Keratinocyte (primary cell): ENCODE results near the gene GTF2I. TPM values are rescaled to one million over a fixed set of nuclear protein-coding genes. Genes with fewer than 3 reads are reported as not detected.

ENCODE experiments used
- DNase-seq: peaks from one replicate; pipeline ENCODE4 v3.0.0-alpha.2; 2011; ENCODE audit warnings: low read depth, missing footprints, low spot score
- FAIRE-seq: peaks from 2 replicates; lab custom pipeline; 2011; peaks lifted over from hg19 to GRCh38; lab: Jason Lieb, UNC
- H2AFZ ChIP-seq: 2 replicates; pipeline ENCODE4 v1.6.0; 2012; ENCODE audit warnings: low read length, control low read depth, inconsistent platforms; ENCODE audit not compliant: control insufficient read depth
- H3K27ac ChIP-seq: 2 replicates; pipeline ENCODE4 v1.5.1; 2011; ENCODE audit warnings: low read length; ENCODE audit not compliant: control insufficient read depth, insufficient read depth
- H3K27me3 ChIP-seq: 3 replicates; pipeline ENCODE4 v1.6.0; 2011; ENCODE audit warnings: low read length; ENCODE audit not compliant: control insufficient read depth, insufficient read depth; ENCODE audit errors: extremely low read depth
- H3K36me3 ChIP-seq, 2 experiments: 2 replicates in 1 of 2; 3 replicates in 1 of 2; pipeline ENCODE4 v1.5.1; 2011; ENCODE audit warnings: low read length in 2 of 2, mild to moderate bottlenecking in 1 of 2; ENCODE audit not compliant: control insufficient read depth in 2 of 2, insufficient read depth in 2 of 2; ENCODE audit errors: extremely low read depth in 1 of 2
- H3K4me1 ChIP-seq: 3 replicates; pipeline ENCODE4 v1.5.1; 2011; ENCODE audit warnings: low read length; ENCODE audit not compliant: control insufficient read depth, insufficient read depth; ENCODE audit errors: extremely low read depth
- H3K4me2 ChIP-seq: 3 replicates; pipeline ENCODE4 v1.6.0; 2011; ENCODE audit warnings: low read depth, low read length; ENCODE audit not compliant: control insufficient read depth, insufficient read depth; ENCODE audit errors: extremely low read depth
- H3K4me3 ChIP-seq, 3 experiments: fragments of 200-600 bp in 1 of 3; sonication (generic) in 1 of 3; 2 replicates in 2 of 3; 3 replicates in 1 of 3; pipeline ENCODE4 v1.5.1; 2011 to 2016; ENCODE audit warnings: low read length in 3 of 3, mild to moderate bottlenecking in 3 of 3, control low read depth in 2 of 3, inconsistent platforms in 1 of 3, low read depth in 1 of 3, mixed read lengths in 1 of 3, mixed run types in 1 of 3, moderate library complexity in 1 of 3; ENCODE audit not compliant: control insufficient read depth in 2 of 3, insufficient read depth in 2 of 3; ENCODE audit errors: extremely low read depth in 1 of 3
- H3K79me2 ChIP-seq: 2 replicates; pipeline ENCODE4 v1.6.0; 2012; ENCODE audit warnings: low read length; ENCODE audit not compliant: control insufficient read depth, insufficient read depth
- H3K9ac ChIP-seq: 3 replicates; pipeline ENCODE4 v1.6.0; 2011; ENCODE audit warnings: low read length; ENCODE audit not compliant: control insufficient read depth, insufficient read depth; ENCODE audit errors: extremely low read depth
- H3K9me1 ChIP-seq: 3 replicates; pipeline ENCODE4 v1.6.0; 2011; ENCODE audit warnings: low read length; ENCODE audit not compliant: control insufficient read depth, insufficient read depth; ENCODE audit errors: extremely low read depth
- H3K9me3 ChIP-seq: 2 replicates; pipeline ENCODE4 v1.5.1; 2012; ENCODE audit warnings: low read depth, low read length; ENCODE audit not compliant: control insufficient read depth
- H4K20me1 ChIP-seq: 3 replicates; pipeline ENCODE4 v1.6.0; 2011; ENCODE audit warnings: low read length; ENCODE audit not compliant: control insufficient read depth, insufficient read depth; ENCODE audit errors: extremely low read depth
- CTCF ChIP-seq, 3 experiments: IDR thresholded peaks in 1 of 3; conservative IDR thresholded peaks in 1 of 3; optimal IDR thresholded peaks in 1 of 3; 2 replicates in 2 of 3; 3 replicates in 1 of 3; pipeline versions ENCODE3 to v1.5.1; 2011; ENCODE audit warnings: low read length in 3 of 3, mild to moderate bottlenecking in 3 of 3, moderate library complexity in 2 of 3, control low read depth in 1 of 3, inconsistent platforms in 1 of 3; ENCODE audit not compliant: insufficient read depth in 2 of 3; ENCODE audit errors: extremely low read depth in 1 of 3
- EZH2 ChIP-seq: IDR thresholded peaks from one replicate; pipeline ENCODE4 v1.6.1; 2012; ENCODE audit warnings: inconsistent platforms, mild to moderate bottlenecking, low read length, moderate library complexity
- dilution Hi-C: fragments of 300-500 bp; cut with MboI; formaldehyde crosslinking; loops from one replicate; pipeline ENCODE4 v1.7.0; 2020; ENCODE audit warnings: low sequenced_read_pairs; ENCODE audit not compliant: extremely low pct_ligation_motif_present
- polyA plus RNA-seq, 5 experiments: library from polyadenylated mRNA; depleted of rRNA in 3 of 5; stranded (reverse) in 3 of 5; stranded (forward) in 1 of 5; unstranded in 1 of 5; fragments of >200 nt; gene quantifications; 1 replicate in 1 of 5; 2 replicates in 3 of 5; 3 replicates in 1 of 5; pipeline versions ENCODE4 v1.2.1 to v1.2.3, GENCODE V29; 2011 to 2012; ENCODE audit warnings: missing spikeins in 2 of 5, low read depth in 1 of 5, low replicate concordance in 1 of 5

The GTF2I gene
- polyA plus RNA-seq, 1 donor (not counting 4 experiments of a cell fraction or from before 2014, with no cell fraction given) = 56.1 TPM

- no peak overlapping the region for H3K27ac ChIP-seq
Observed at GRCh38 chr7:74627661-74628411, 29.7 kb upstream of the GTF2I start.

GRCh38 chr7:74632505-74632904, 25.0 kb upstream of the GTF2I start:
- Histone ChIP-seq H3K9me1 (no peaks in the 10 kb centered on the region), H3K79me2 (no peaks in the 10 kb centered on the region), H3K4me3 (no peak overlapping the region), H3K9ac (no peak overlapping the region), H2AFZ (no peak overlapping the region), H4K20me1 (no peaks in the 10 kb centered on the region), H3K27me3 (no peaks in the 10 kb centered on the region), H3K27ac (no peak overlapping the region), H3K4me1 (peaks cover 16% of the 10 kb centered on the region), H3K9me3 (no peaks in the 10 kb centered on the region), H3K4me2 (no peak overlapping the region), H3K36me3 (no peaks in the 10 kb centered on the region)
- dilution Hi-C loops = no loop called here
- FAIRE-seq (no peak), DNase-seq (no peak)
- TF ChIP-seq EZH2 (no peak), CTCF (optimal IDR thresholded peaks at IDR 0.05 in 1 of 3, IDR thresholded peaks at IDR 0.05 in 1 of 3, conservative IDR thresholded peaks at IDR 0.05 in 1 of 3; ENCODE audit: extremely low read depth in 1 of 3, insufficient read depth in 2 of 3, low read length in 3 of 3) (no peak)

More at GRCh38 chr7:74627661-74628411, 29.7 kb upstream of the GTF2I start:
- H3K9me1 ChIP-seq = no peaks in the 10 kb centered on the region
- H3K4me3 ChIP-seq = no peak overlapping the region
- H2AFZ ChIP-seq = peak overlapping the region; percentile 26
- H3K4me1 ChIP-seq = no peaks in the 10 kb centered on the region
- H3K4me2 ChIP-seq = no peak overlapping the region
- no peak for DNase-seq
- TF ChIP-seq EZH2 (no peak), CTCF (optimal IDR thresholded peaks at IDR 0.05 in 1 of 3, IDR thresholded peaks at IDR 0.05 in 1 of 3, conservative IDR thresholded peaks at IDR 0.05 in 1 of 3; ENCODE audit: extremely low read depth in 1 of 3, insufficient read depth in 2 of 3, low read length in 3 of 3) (no peak)
- no peaks in the 10 kb centered on the region for H3K79me2 ChIP-seq
- H3K36me3 ChIP-seq = no peaks in the 10 kb centered on the region
- FAIRE-seq = no peak
- no peak overlapping the region for H3K9ac ChIP-seq
- H3K27me3 ChIP-seq = no peaks in the 10 kb centered on the region
- no peaks in the 10 kb centered on the region for H3K9me3 ChIP-seq
- H4K20me1 ChIP-seq = no peaks in the 10 kb centered on the region
- dilution Hi-C loops = no loop called here
